Endothelial cell of umbilical vein (primary cell): ENCODE data around the gene FBXO24. TPM values are rescaled to one million over a fixed set of nuclear protein-coding genes. Genes with fewer than 3 reads are reported as not detected.

Source experiments
- BruUV-seq: library from RNA; stranded (reverse); fragments of 400-500 nt; replicated peaks from 2 replicates; lab custom pipeline; 2021; lab: Mats Ljungman, UMichigan
- CTCF ChIA-PET: fragments of 300-600, 350-600 bp; sonication (Branson Sonifier 250); formaldehyde crosslinking; loops from one replicate; lab custom pipeline; 2021; ENCODE audit warnings: antibody characterized with exemption, inconsistent platforms; lab: Charles Lee
- POLR2A ChIA-PET: fragments of 300-600, 350-600 bp; sonication (Branson Sonifier 250); formaldehyde crosslinking; loops from one replicate; lab custom pipeline; 2021; ENCODE audit warnings: antibody characterized with exemption, inconsistent platforms; lab: Charles Lee
- DNase-seq: peaks from one replicate; pipeline ENCODE4 v3.0.0-alpha.2; 2011; ENCODE audit warnings: low read depth, low spot score
- FAIRE-seq: peaks from 2 replicates; lab custom pipeline; 2011; peaks lifted over from hg19 to GRCh38; lab: Jason Lieb, UNC
- H2AFZ ChIP-seq: 2 replicates; pipeline ENCODE4 v1.6.0; 2012; ENCODE audit warnings: low read depth, low read length, control low read depth, inconsistent platforms
- H3K27ac ChIP-seq: 2 replicates; pipeline ENCODE4 v1.5.1; 2011; ENCODE audit warnings: low read depth, mild to moderate bottlenecking, control low read depth, low read length, moderate library complexity; ENCODE audit not compliant: insufficient read depth
- H3K27me3 ChIP-seq, 2 experiments: 2 replicates each; pipeline versions ENCODE4 v1.6.0 to v1.6.1; 2011; ENCODE audit warnings: low read length in 2 of 2, mixed read lengths in 1 of 2; ENCODE audit not compliant: control insufficient read depth in 2 of 2, insufficient read depth in 2 of 2
- H3K36me3 ChIP-seq, 2 experiments: 2 replicates in 1 of 2; 3 replicates in 1 of 2; pipeline ENCODE4 v1.5.1; 2011; ENCODE audit warnings: low read length in 2 of 2, mild to moderate bottlenecking in 1 of 2, moderate library complexity in 1 of 2; ENCODE audit not compliant: control insufficient read depth in 2 of 2, insufficient read depth in 2 of 2; ENCODE audit errors: extremely low read depth in 1 of 2
- H3K4me1 ChIP-seq: 3 replicates; pipeline ENCODE4 v1.5.1; 2011; ENCODE audit warnings: mild to moderate bottlenecking, low read length; ENCODE audit not compliant: control insufficient read depth, insufficient read depth; ENCODE audit errors: extremely low read depth
- H3K4me2 ChIP-seq: 2 replicates; pipeline ENCODE4 v1.6.1; 2011; ENCODE audit warnings: low read length, control low read depth, mixed read lengths; ENCODE audit not compliant: insufficient read depth
- H3K4me3 ChIP-seq, 3 experiments: fragments of 200-600 bp in 1 of 3; sonication (generic), shearing (Covaris generic) in 1 of 3; replicated peaks in 1 of 3; 2 replicates each; pipeline ENCODE4 v1.5.1; 2011 to 2016; ENCODE audit warnings: control low read depth in 3 of 3, low read length in 3 of 3, mild to moderate bottlenecking in 2 of 3, inconsistent platforms in 1 of 3, low read depth in 1 of 3, moderate library complexity in 1 of 3; ENCODE audit not compliant: insufficient read depth in 1 of 3
- H3K79me2 ChIP-seq: 2 replicates; pipeline ENCODE4 v1.6.0; 2012; ENCODE audit warnings: low read length, inconsistent platforms; ENCODE audit not compliant: control insufficient read depth, insufficient read depth
- H3K9ac ChIP-seq: replicated peaks from 2 replicates; pipeline ENCODE3; 2011; ENCODE audit warnings: low read length, control low read depth; ENCODE audit not compliant: insufficient read depth; ENCODE audit errors: extremely low read depth
- H3K9me1 ChIP-seq: replicated peaks from 3 replicates; pipeline ENCODE4 v1.6.0; 2011; ENCODE audit warnings: mild to moderate bottlenecking, low read length; ENCODE audit not compliant: control insufficient read depth, insufficient read depth; ENCODE audit errors: extremely low read depth
- H3K9me3 ChIP-seq: replicated peaks from 2 replicates; pipeline ENCODE4 v1.5.1; 2012; ENCODE audit warnings: low read length, inconsistent platforms; ENCODE audit not compliant: control insufficient read depth, insufficient read depth
- H4K20me1 ChIP-seq: replicated peaks from 2 replicates; pipeline ENCODE3; 2011; ENCODE audit warnings: mild to moderate bottlenecking, low read length; ENCODE audit not compliant: control insufficient read depth, insufficient read depth; ENCODE audit errors: extremely low read depth
- EZH2 ChIP-seq: IDR thresholded peaks from 2 replicates; pipeline ENCODE4 v1.6.1; 2012; ENCODE audit warnings: borderline replicate concordance, low read depth, mild to moderate bottlenecking, moderate library complexity, low read length, inconsistent platforms; ENCODE audit not compliant: severe bottlenecking
- FOS ChIP-seq: IDR thresholded peaks from 2 replicates; pipeline ENCODE4 v1.6.1; 2011; ENCODE audit warnings: mild to moderate bottlenecking, low read length, moderate library complexity, borderline replicate concordance; ENCODE audit not compliant: insufficient read depth
- GATA2 ChIP-seq: IDR thresholded peaks from 2 replicates; pipeline ENCODE4 v1.7.0; 2011; ENCODE audit warnings: low read depth, mild to moderate bottlenecking, moderate library complexity, mixed read lengths, low read length; ENCODE audit not compliant: insufficient read length, insufficient read depth
- JUN ChIP-seq: IDR thresholded peaks from 2 replicates; pipeline ENCODE4 v1.6.1; 2011; ENCODE audit warnings: borderline replicate concordance, low read depth; ENCODE audit not compliant: insufficient read length, insufficient read depth
- MYC ChIP-seq: IDR thresholded peaks from one replicate; pipeline ENCODE4 v1.6.1; 2011; ENCODE audit warnings: mild to moderate bottlenecking, low read depth, low read length
- POLR2A ChIP-seq: IDR thresholded peaks from 2 replicates; pipeline ENCODE4 v1.6.1; 2012; ENCODE audit warnings: low read depth, mild to moderate bottlenecking, control low read depth, low read length
- POLR2AphosphoS5 ChIP-seq: IDR thresholded peaks from 2 replicates; pipeline ENCODE4 v1.6.1; 2012; ENCODE audit warnings: low read depth, mild to moderate bottlenecking, control low read depth, low read length, moderate library complexity; ENCODE audit not compliant: insufficient read depth
- dilution Hi-C: fragments of 300-500 bp; cut with MboI; formaldehyde crosslinking; loops from one replicate; pipeline ENCODE4 v1.15.0; 2019; ENCODE audit warnings: low sequenced_read_pairs; ENCODE audit not compliant: extremely low pct_ligation_motif_present
- intact Hi-C: fragments of 100-400 bp; cut with micrococcal nuclease; formaldehyde crosslinking; loops from one replicate; pipeline ENCODE4 v1.10.0; 2022
- polyA plus RNA-seq, 4 experiments: library from polyadenylated mRNA; depleted of rRNA in 3 of 4; stranded (reverse) in 3 of 4; unstranded in 1 of 4; fragments of >200 nt; gene quantifications; 2 replicates each; pipeline versions ENCODE4 v1.2.1 to v1.2.3, GENCODE V29; 2011 to 2012; ENCODE audit warnings: missing spikeins in 1 of 4
- total RNA-seq: library from RNA; stranded (reverse); gene quantifications from 2 replicates; pipeline ENCODE4 v1.2.3, GENCODE V29; 2021
- TF ChIP-seq, protein P1 (sequence below): IDR thresholded peaks from 2 replicates; pipeline ENCODE4 v1.6.1; 2011; ENCODE audit not compliant: insufficient read depth, insufficient read length
- TF ChIP-seq, protein P2 (sequence below), 2 donors: IDR thresholded peaks; 1 replicate in 1 of 2; 2 replicates in 1 of 2; pipeline ENCODE4 v1.5.1; 2011; ENCODE audit warnings: low read length in 2 of 2, mild to moderate bottlenecking in 2 of 2, moderate library complexity in 2 of 2, control low read depth in 1 of 2, inconsistent platforms in 1 of 2, low read depth in 1 of 2; ENCODE audit not compliant: insufficient read depth in 1 of 2; ENCODE audit errors: extremely low read depth in 1 of 2

Gene FBXO24
- total and polyA plus RNA-seq, 2 donors (not counting 3 experiments of a cell fraction or from before 2014, with no cell fraction given) = 0.37 to 0.38 TPM

DNA sequence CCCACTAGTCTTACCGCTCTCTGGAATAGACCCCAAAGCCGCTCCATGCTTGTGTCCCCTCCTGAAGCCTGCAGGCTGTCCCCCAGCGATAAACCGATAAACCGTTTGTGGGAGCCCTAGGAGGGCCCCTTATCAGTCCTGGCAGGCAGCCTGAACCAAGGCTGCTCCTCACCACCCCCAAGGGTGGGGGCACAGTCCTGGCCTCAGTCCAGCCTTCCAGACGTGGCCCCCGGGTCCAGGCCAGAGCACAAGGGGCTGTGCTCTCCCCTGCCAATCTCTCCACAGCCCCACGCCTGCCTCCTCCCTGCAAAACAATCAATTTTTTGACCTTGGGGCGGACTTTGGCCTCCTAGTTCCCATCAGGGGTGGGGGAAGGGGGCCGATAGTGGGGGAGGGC, 55.3 kb downstream of the FBXO24 start, which contains the start of gene TFR2:
TFR2 (minus strand) TSS at position 90 of the 397 bp plus-strand sequence; CDS start at position 47, 43 bp downstream.
- POLR2A ChIA-PET = no interaction called here
- dilution Hi-C loops (no loop called here), intact Hi-C loops (no loop called here)
- CTCF ChIA-PET = no interaction called here
- H3K4me1 ChIP-seq = no peaks in the 10 kb centered on the region
- no peak within 1 kb of the TSS for H3K9ac ChIP-seq
- no peaks in the 10 kb centered on the region for H3K9me3 ChIP-seq
- TF ChIP-seq POLR2AphosphoS5 (no peak), EZH2 (no peak), JUN (no peak), POLR2A (no peak), FOS (no peak), MYC (no peak), GATA2 (no peak)
- TF ChIP-seq, protein P1, sequence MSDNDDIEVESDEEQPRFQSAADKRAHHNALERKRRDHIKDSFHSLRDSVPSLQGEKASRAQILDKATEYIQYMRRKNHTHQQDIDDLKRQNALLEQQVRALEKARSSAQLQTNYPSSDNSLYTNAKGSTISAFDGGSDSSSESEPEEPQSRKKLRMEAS = no peak
- TF ChIP-seq, protein P2, sequence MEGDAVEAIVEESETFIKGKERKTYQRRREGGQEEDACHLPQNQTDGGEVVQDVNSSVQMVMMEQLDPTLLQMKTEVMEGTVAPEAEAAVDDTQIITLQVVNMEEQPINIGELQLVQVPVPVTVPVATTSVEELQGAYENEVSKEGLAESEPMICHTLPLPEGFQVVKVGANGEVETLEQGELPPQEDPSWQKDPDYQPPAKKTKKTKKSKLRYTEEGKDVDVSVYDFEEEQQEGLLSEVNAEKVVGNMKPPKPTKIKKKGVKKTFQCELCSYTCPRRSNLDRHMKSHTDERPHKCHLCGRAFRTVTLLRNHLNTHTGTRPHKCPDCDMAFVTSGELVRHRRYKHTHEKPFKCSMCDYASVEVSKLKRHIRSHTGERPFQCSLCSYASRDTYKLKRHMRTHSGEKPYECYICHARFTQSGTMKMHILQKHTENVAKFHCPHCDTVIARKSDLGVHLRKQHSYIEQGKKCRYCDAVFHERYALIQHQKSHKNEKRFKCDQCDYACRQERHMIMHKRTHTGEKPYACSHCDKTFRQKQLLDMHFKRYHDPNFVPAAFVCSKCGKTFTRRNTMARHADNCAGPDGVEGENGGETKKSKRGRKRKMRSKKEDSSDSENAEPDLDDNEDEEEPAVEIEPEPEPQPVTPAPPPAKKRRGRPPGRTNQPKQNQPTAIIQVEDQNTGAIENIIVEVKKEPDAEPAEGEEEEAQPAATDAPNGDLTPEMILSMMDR (IDR thresholded peaks at IDR 0.05; ENCODE audit: extremely low read depth in 1 of 2, insufficient read depth in 1 of 2, low read depth in 1 of 2, low read length in 2 of 2) = no peak
- FAIRE-seq (no peak), DNase-seq (no peak)
- no peak within 1 kb of the TSS for H3K27ac ChIP-seq
- no peak within 1 kb of the TSS for H3K4me3 ChIP-seq
- no TSS peak for BruUV-seq
- no peaks in the 10 kb centered on the region for H3K27me3 ChIP-seq
- H2AFZ ChIP-seq = no peak within 1 kb of the TSS
- H3K79me2 ChIP-seq = no peaks in the 10 kb centered on the region
- no peaks in the 10 kb centered on the region for H3K36me3 ChIP-seq
- H3K4me2 ChIP-seq = no peak within 1 kb of the TSS
- H4K20me1 ChIP-seq = no peaks in the 10 kb centered on the region
- no peaks in the 10 kb centered on the region for H3K9me1 ChIP-seq
